Aorta (tissue), 5 donors: ENCODE measurements around the gene ACTN1. TPM values are rescaled to one million over a fixed set of nuclear protein-coding genes. Genes with fewer than 3 reads are reported as not detected.

ENCODE experiments used
- ATAC-seq: fragments of 200-7000 bp; cut with Tn5 transposase; one replicate; pipeline ENCODE4 v1.9.1; 2022; ENCODE audit warnings: moderate library complexity; ENCODE audit not compliant: low FRiP score
- DNase-seq, 2 donors: peaks; one replicate each; pipeline ENCODE4 v3.0.0-alpha.2; 2020
- H3K27ac ChIP-seq, 2 donors: one replicate each; pipeline ENCODE4 v1.5.1; 2013; ENCODE audit warnings: low read length in 2 of 2, mild to moderate bottlenecking in 2 of 2, moderate library complexity in 2 of 2, control low read depth in 1 of 2, inconsistent platforms in 1 of 2, low read depth in 1 of 2
- H3K27me3 ChIP-seq, 2 donors: one replicate each; pipeline ENCODE4 v1.6.1; 2013; ENCODE audit warnings: control low read depth in 1 of 2, low read length in 1 of 2, mild to moderate bottlenecking in 1 of 2, moderate library complexity in 1 of 2; ENCODE audit not compliant: insufficient read depth in 2 of 2, control insufficient read depth in 1 of 2
- H3K36me3 ChIP-seq, 2 donors: one replicate each; pipeline ENCODE4 v1.6.1; 2013; ENCODE audit warnings: control low read depth in 1 of 2, low read length in 1 of 2, mild to moderate bottlenecking in 1 of 2; ENCODE audit not compliant: insufficient read depth in 2 of 2, control insufficient read depth in 1 of 2
- H3K4me1 ChIP-seq, 2 donors: one replicate each; pipeline ENCODE4 v1.6.1; 2013; ENCODE audit warnings: low read length in 2 of 2, control low read depth in 1 of 2, mild to moderate bottlenecking in 1 of 2, moderate library complexity in 1 of 2; ENCODE audit not compliant: insufficient read depth in 2 of 2, control insufficient read depth in 1 of 2
- H3K4me3 ChIP-seq, 2 donors: one replicate each; pipeline ENCODE4 v1.5.1; 2013; ENCODE audit warnings: low read length in 2 of 2, control low read depth in 1 of 2, mild to moderate bottlenecking in 1 of 2
- H3K9me3 ChIP-seq: one replicate; pipeline ENCODE4 v1.6.1; 2013; ENCODE audit warnings: mild to moderate bottlenecking, low read length; ENCODE audit not compliant: control insufficient read depth
- WGBS, 2 donors: extraction: QIAGEN DNeasy Blood & Tissue Kit; methylation state at CpG; one replicate each; pipeline ENCODE4 v1.1.7; 2013; 5-methylcytosine and 5-hydroxymethylcytosine counted together
- intact Hi-C, 2 donors: fragments of 100-400 bp; cut with DNase I; formaldehyde crosslinking; loops; one replicate each; pipeline versions ENCODE4 v1.14.2 to v1.15.0; 2022
- polyA plus RNA-seq, 2 donors: library from polyadenylated mRNA; stranded (reverse); fragments of 200-250 nt; gene quantifications; one replicate each; pipeline ENCODE4 v1.2.3, GENCODE V29; 2013
- total RNA-seq, 2 donors: library from RNA; stranded (reverse); fragmentation: NEBNext Ultra II Directional; extraction: Animal tissue kit (Norgen Biotek cat#: 25700); gene quantifications; one replicate each; pipeline ENCODE4 v1.2.1, GENCODE V29; 2021
- donor health status: healthy with polysubstance abuse.
- donor health status: Bipolar disorder and iron deficiency.
- donor health status: DM: no; HTN: no; CAD: no.
- donor health status: DM: no; HTN: no; CAD: no.
- donor health status: DM: yes; HTN: yes; CAD: no.

Gene ACTN1
- total and polyA plus RNA-seq, 4 donors, result 82.0 to 1,590 (median 631) TPM

DNA sequence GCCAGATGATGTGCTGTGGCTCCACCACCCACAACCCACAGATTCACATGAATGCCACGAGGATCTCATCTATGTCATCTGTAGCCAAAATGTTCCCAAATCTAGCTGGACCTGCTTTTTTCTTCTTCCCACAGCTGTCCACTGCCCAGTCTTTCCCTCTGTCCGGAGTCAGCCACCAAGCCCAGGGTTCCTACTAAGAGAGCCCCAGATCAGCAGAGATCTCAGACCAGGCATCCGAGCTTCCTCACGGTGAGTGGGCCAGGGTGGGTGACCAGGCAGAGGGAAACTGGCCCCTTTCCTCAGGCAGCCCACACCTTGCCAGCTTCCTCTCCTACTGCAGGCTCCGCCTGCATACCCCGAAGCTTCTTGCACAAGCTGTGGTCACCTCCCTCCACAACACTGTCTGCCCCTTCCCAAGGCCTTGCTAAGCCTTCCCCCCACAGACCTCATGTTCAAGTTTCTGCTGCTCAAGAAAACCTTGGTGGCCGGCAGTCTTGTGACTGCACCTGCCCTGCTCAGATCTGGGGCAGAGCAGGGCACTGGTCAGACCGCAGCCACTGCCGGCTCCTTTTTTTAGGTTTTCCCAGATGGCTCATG, 81.4 kb downstream of the ACTN1 start:
- H3K27ac ChIP-seq, result peak overlapping the region in 1 of 2 donors; percentile 43
- no peak for ATAC-seq
- 38 to 40% methylated on average over 9 of the region's 9 CpGs for WGBS, 2 donors

DNA sequence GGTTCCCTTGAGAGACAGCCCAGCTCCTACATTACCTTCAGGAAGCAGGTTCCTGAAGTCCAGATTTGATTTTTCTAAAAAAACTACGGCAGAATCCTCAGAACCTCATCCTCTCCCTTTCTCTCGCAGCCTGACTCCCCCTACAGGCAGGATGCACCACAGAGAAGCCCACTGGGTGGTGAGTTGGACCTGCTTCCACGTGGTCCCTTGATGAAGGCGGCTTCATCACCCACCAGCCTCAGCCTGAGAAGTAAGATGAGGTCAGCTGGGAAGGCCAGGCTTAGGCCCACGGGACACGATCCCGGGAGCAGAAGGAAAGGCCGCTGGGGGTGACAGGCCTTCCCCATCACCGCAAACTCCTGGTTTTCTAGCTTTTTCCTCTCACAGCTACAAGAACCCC, 83.0 kb downstream of the ACTN1 start:
- DNase-seq (peak; percentile 43 to 70), ATAC-seq (no peak)
- H3K4me3 ChIP-seq, result no peak overlapping the region
- intact Hi-C loops, result no loop called here
- peaks cover 3 to 16% of the 10 kb centered on the region in 2 donors for H3K36me3 ChIP-seq
- no peaks in the 10 kb centered on the region for H3K27me3 ChIP-seq
- peak overlapping the region; percentile 1 to 78 for H3K27ac ChIP-seq
- no peaks in the 10 kb centered on the region for H3K9me3 ChIP-seq
- no peaks in the 10 kb centered on the region for H3K4me1 ChIP-seq
- WGBS, 2 donors, result 57 to 66% methylated on average over 9 of the region's 9 CpGs

More for the DNA sequence above, 81.4 kb downstream of the ACTN1 start:
- intact Hi-C loops, result no loop called here
- no peaks in the 10 kb centered on the region for H3K27me3 ChIP-seq
- H3K4me1 ChIP-seq, result no peaks in the 10 kb centered on the region
- peak; percentile 32 to 62 for DNase-seq
- no peaks in the 10 kb centered on the region for H3K9me3 ChIP-seq
- peaks cover 0 to 17% of the 10 kb centered on the region in 2 donors for H3K36me3 ChIP-seq
- no peak overlapping the region for H3K4me3 ChIP-seq

DNA sequence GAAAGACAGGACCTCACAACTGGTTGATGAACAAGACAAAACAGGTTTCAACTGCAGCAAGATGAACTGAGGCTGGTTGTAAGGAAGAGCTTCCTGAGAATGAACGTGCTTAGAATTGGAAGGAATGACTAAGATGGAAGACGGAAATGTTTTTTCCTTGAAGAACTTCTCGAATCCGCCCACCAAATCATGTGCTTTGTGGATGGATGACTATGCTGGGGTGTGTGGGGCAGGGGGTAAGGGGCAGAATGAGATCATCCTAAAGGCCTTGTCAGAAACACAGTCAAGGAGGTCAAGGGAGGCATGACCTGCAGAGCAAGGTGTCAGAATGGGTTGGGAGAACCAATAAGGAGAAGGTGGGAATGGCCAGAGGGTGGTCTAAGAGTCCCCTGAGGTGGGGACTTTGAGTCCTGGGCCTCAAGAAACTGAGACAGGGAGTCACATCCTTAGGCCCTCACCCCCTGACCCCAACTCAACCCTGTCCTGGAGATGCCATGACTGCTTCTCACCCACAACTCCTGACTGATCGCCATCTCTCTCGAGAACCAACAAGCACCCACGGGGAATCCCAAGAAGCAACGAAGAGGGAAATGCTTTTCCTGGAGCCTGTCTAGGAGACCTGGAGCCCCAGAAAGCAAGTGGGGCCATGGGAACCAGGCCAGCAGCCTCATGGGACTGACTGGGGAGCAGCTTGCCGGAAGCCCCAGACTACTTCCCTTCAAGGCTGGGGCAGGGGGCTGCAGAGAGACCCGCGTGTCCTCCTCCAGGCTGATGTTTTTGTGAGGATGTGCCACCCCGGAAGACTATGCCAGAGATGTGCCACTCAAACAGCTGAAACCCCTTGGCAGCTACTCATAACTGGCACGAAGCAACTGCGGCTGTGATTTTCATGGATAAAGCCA, 84.0 kb downstream of the ACTN1 start:
- intact Hi-C loops, result no loop called here
- ATAC-seq (no peak), DNase-seq (peak; percentile 56 to 74)
- Histone ChIP-seq H3K4me3 (no peak overlapping the region), H3K27me3 (no peaks in the 10 kb centered on the region), H3K27ac (peak overlapping the region; percentile 49 to 92), H3K36me3 (peaks cover 3 to 14% of the 10 kb centered on the region in 2 donors), H3K9me3 (no peaks in the 10 kb centered on the region), H3K4me1 (no peaks in the 10 kb centered on the region)
- 26 to 32% methylated on average over 14 of the region's 14 CpGs for WGBS, 2 donors

DNA sequence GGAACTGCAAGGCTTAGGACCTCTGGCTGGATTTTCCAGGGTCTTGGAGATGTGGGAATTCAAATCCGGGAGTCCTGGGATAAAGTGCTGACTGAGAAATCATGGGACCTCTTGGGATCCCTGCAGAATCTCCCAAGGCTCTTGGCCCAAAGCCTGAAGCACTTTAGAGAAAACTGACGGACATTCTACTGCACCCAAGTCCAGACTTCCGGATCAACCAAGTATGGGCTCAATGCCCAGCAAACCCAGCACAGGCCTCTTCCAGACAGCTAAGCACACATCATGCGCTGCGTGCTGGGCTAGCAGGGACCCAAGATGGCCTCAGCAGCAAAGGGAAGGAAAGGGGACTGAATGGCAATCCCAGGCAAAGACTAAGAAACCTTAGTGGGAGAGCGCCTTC, 85.0 kb downstream of the ACTN1 start:
- Histone ChIP-seq H3K27me3 (no peaks in the 10 kb centered on the region), H3K4me3 (no peak overlapping the region), H3K36me3 (peaks cover 3 to 17% of the 10 kb centered on the region in 2 donors), H3K4me1 (no peaks in the 10 kb centered on the region), H3K27ac (peak overlapping the region; percentile 50 to 92), H3K9me3 (no peaks in the 10 kb centered on the region)
- peak; percentile 72 for ATAC-seq
- intact Hi-C loops, result no loop called here
- 16 to 18% methylated on average over 6 of the region's 6 CpGs for WGBS, 2 donors
- DNase-seq, result peak; percentile 71 to 87

DNA sequence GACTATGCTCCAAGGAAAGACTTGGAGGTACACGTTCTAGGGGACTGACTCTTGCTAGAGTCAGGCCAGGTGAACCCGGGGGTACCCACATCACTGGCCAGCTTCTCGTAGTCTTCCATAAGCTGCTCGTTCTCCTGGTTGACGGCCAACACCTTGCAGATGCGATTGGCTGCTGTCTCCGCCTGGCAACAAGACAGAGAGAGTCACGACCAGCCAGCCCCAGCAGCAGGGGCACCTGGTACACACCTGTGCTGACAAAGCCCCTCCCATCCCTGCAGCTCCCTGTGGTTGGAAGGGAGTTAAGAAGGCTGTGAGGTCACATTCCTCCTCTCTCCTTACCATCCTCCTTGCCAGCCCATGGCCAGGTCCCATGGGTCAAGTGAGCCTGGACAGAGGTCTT, 85.5 kb downstream of the ACTN1 start:
- DNase-seq (peak; percentile 45 to 53), ATAC-seq (no peak)
- Histone ChIP-seq H3K27ac (peak overlapping the region in 1 of 2 donors; percentile 90), H3K27me3 (no peaks in the 10 kb centered on the region), H3K9me3 (no peaks in the 10 kb centered on the region), H3K4me1 (no peaks in the 10 kb centered on the region), H3K4me3 (no peak overlapping the region), H3K36me3 (peaks cover 3 to 17% of the 10 kb centered on the region in 2 donors)
- 46 to 52% methylated on average over 8 of the region's 8 CpGs for WGBS, 2 donors
- intact Hi-C loops, result no loop called here

DNA sequence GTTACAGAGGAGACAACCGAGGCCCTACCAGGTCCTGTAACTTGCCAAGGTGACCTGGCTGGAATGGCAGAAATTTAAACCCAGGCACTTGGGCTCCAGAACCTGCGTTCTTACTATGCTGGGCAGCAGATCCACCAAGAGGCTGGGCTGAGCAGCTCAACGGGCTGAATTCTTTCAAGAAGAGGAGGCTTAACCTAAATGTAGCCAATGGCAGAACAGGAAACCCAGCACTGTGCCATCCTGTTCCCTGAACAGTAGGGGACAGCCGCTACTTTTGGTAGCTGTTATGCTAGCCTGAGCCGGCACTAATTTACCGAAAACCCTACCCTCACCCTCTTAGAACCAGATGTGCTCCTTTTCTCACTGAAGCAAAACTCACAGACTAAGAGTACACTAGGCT, 86.1 kb downstream of the ACTN1 start:
- H3K9me3 ChIP-seq, result no peaks in the 10 kb centered on the region
- no peaks in the 10 kb centered on the region for H3K4me1 ChIP-seq
- DNase-seq, result no peak
- H3K27me3 ChIP-seq, result no peaks in the 10 kb centered on the region
- peak overlapping the region in 1 of 2 donors; percentile 90 for H3K27ac ChIP-seq
- H3K36me3 ChIP-seq, result peaks cover 3 to 19% of the 10 kb centered on the region in 2 donors
- H3K4me3 ChIP-seq, result no peak overlapping the region
- no peak for ATAC-seq
- WGBS, 2 donors, result 48 to 58% methylated on average over 6 of the region's 6 CpGs
- intact Hi-C loops, result no loop called here

DNA sequence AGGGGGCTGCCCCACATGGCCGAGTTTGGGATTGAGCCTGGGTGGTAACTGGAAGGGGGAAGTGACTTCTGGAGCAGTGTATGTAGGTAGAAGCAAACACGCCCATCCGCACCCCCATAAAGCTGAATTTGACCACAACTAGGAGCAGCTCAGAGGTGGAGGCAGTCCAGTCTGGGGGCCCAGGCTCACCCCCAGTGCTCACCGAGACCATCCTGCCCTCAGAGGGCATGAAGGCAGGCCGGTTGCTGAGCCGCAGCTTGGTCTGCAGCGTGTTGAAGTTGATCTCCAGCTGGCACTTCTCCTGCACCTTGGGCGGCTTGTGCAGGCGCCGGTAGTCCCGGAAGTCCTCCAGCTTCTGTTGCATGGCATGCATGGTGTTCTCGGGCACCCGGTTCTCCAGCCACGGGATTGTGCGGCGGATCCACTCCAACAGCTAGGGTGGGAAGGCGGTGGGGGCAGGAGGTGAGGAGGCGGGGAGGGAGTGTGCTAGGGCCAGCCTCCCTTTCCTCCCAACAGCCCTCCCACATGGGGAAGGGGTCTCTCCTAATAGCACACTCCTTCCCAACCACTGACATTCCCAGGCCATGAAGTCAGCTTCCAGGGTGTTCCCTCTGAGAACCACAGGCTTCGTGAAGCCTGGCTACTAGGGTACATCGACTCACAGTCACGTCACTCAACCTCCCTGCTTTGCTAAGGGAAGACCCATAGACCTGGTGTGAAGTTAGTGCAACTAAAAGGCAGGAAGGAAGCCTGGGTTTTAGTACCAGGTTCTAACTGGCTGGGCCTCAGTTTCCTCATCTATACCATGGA, 87.0 kb downstream of the ACTN1 start:
- intact Hi-C loops, result no loop called here
- H3K27ac ChIP-seq, result peak overlapping the region in 1 of 2 donors; percentile 90
- H3K36me3 ChIP-seq, result peaks cover 3 to 19% of the 10 kb centered on the region in 2 donors
- H3K9me3 ChIP-seq, result no peaks in the 10 kb centered on the region
- no peaks in the 10 kb centered on the region for H3K27me3 ChIP-seq
- 53 to 60% methylated on average over 21 of the region's 21 CpGs for WGBS, 2 donors
- DNase-seq (peak in 1 of 2 donors; percentile 74), ATAC-seq (no peak)
- no peak overlapping the region for H3K4me3 ChIP-seq
- no peaks in the 10 kb centered on the region for H3K4me1 ChIP-seq

DNA sequence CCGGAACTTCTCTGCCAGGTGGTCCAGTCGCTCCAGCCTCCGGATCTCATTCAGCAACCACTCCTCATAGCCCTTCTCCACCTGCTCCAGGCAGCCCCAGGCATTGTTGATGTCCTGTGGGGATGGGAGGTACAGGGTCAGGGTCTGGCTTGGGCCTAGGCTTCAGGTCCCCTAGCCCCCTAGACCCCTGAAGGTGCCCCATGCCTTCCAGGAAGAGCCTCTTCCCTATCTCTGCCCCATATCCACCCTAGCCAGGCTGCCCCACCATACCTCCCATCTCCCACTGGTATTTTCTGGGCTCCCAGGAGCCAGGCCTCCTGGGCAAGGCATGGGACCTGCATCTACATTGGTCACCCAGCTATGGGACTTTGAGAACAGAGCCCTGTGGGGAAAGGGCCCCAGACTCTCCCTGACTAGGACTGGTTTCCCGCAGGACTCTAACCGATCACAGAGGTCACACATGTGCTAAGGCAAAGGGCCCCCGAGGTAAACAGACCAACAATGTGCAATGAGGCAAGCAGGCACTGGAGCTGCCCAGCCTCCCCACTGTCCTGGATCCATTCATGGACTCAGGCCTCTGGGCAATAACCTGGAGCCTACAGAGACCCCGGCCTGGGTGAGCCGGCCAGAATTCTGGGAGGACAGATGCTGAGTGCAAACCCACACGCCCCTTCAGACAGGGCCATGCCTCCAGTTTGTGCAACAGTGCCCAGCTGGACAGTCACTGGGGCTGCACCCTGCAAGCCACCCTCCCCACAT, 88.8 kb downstream of the ACTN1 start:
- 74 to 76% methylated on average over 9 of the region's 9 CpGs for WGBS, 2 donors
- no peaks in the 10 kb centered on the region for H3K27me3 ChIP-seq
- H3K36me3 ChIP-seq, result peaks cover 3 to 19% of the 10 kb centered on the region in 2 donors
- no peak for ATAC-seq
- H3K27ac ChIP-seq, result peak overlapping the region in 1 of 2 donors; percentile 3
- intact Hi-C loops, result no loop called here
- DNase-seq, result no peak
- H3K9me3 ChIP-seq, result no peaks in the 10 kb centered on the region
- H3K4me1 ChIP-seq, result no peaks in the 10 kb centered on the region
- H3K4me3 ChIP-seq, result no peak overlapping the region
